Stimulated activated CD4-positive, alpha-beta T cell treated with anti-CD3 and anti-CD28 coated beads, Interleukin-1b, Interleukin-23, amount 100 ng/mL, for 48 hours (primary cell): ENCODE data around the gene SETD3.
A peak's percentile ranks its signal among the peaks of the same experiment; 100 is the strongest.

Experiments used
- DNase-seq: peaks from one replicate; pipeline ENCODE4 v3.0.0-alpha.2; 2020

Gene SETD3

GRCh38 chr14:99418242-99418641 lies 62.4 kb downstream of the SETD3 start:
- no peak for DNase-seq

GRCh38 chr14:99416909-99417308 lies 63.8 kb downstream of the SETD3 start:
- no peak for DNase-seq

- DNase-seq, result peak; percentile 60
These were observed 65.0 kb downstream of the SETD3 start for GRCh38 chr14:99415496-99416281.

- DNase-seq, result no peak
These were observed 66.7 kb downstream of the SETD3 start for GRCh38 chr14:99413911-99414310.

GRCh38 chr14:99413172-99413571 lies 67.5 kb downstream of the SETD3 start:
- no peak for DNase-seq

- DNase-seq, result peak; percentile 33
These were observed 68.3 kb downstream of the SETD3 start for GRCh38 chr14:99412117-99413061.

- no peak for DNase-seq
These were observed 70.6 kb downstream of the SETD3 start for GRCh38 chr14:99410019-99410418.

GRCh38 chr14:99408971-99409289 lies 71.7 kb downstream of the SETD3 start:
- no peak for DNase-seq

- no peak for DNase-seq
These were observed 72.2 kb downstream of the SETD3 start for GRCh38 chr14:99408286-99408970.

- DNase-seq, result no peak
These were observed 73.2 kb downstream of the SETD3 start for GRCh38 chr14:99407416-99407815.

- no peak for DNase-seq
These were observed 77.7 kb downstream of the SETD3 start for GRCh38 chr14:99402950-99403349.

- DNase-seq, result no peak
These were observed 78.4 kb downstream of the SETD3 start for GRCh38 chr14:99402285-99402648.

GRCh38 chr14:99401621-99402284 lies 78.9 kb downstream of the SETD3 start:
- no peak for DNase-seq

GRCh38 chr14:99401211-99401610 lies 79.4 kb downstream of the SETD3 start:
- DNase-seq, result no peak

- no peak for DNase-seq
These were observed 83.0 kb downstream of the SETD3 start for GRCh38 chr14:99397698-99398097.

- peak; percentile 60 for DNase-seq
These were observed 84.6 kb downstream of the SETD3 start for GRCh38 chr14:99395909-99396530.

GRCh38 chr14:99394602-99395156 lies 86.0 kb downstream of the SETD3 start:
- DNase-seq, result no peak

- peak; percentile 27 for DNase-seq
These were observed 87.5 kb downstream of the SETD3 start for GRCh38 chr14:99393059-99393655.

- no peak for DNase-seq
These were observed 89.0 kb downstream of the SETD3 start for GRCh38 chr14:99391671-99392070.

- peak; percentile 39 for DNase-seq
These were observed 91.4 kb downstream of the SETD3 start for GRCh38 chr14:99389174-99389826.

- no peak for DNase-seq
These were observed 92.4 kb downstream of the SETD3 start for GRCh38 chr14:99388286-99388685.
